Upper lobe of left lung (tissue), 4 donors: Measurements from ENCODE around the gene CEP295NL.

Source experiments
- CTCF ChIP-seq, 6 experiments: fragments of 450-650 bp in 4 of 6; fragments of 200-600 bp in 2 of 6; sonication (generic) in 2 of 6; IDR thresholded peaks; one replicate each; pipeline ENCODE4 v1.5.1; 2016 to 2019; ENCODE audit warnings: antibody characterized with exemption in 6 of 6
- EP300 ChIP-seq, 4 donors: sonication (generic); formaldehyde crosslinking; IDR thresholded peaks; one replicate each; pipeline ENCODE4 v1.5.1; 2017; ENCODE audit warnings: antibody characterized with exemption in 4 of 4, control low read depth in 2 of 4
- POLR2A ChIP-seq, 4 donors: fragments of 450-650 bp; IDR thresholded peaks; one replicate each; pipeline ENCODE4 v1.5.1; 2016 to 2017; ENCODE audit warnings: antibody characterized with exemption in 4 of 4, mild to moderate bottlenecking in 2 of 4
- POLR2AphosphoS5 ChIP-seq, 2 donors: sonication (generic); formaldehyde crosslinking; IDR thresholded peaks; one replicate each; pipeline ENCODE4 v1.5.1; 2017; ENCODE audit warnings: antibody characterized with exemption in 2 of 2

GRCh38 chr17:78882540-78883088, 20.4 kb downstream of the CEP295NL start:
- TF ChIP-seq CTCF (IDR thresholded peaks at IDR 0.05) (no peak), POLR2A (IDR thresholded peaks at IDR 0.05) (no peak), EP300 (IDR thresholded peaks at IDR 0.05) (no peak), POLR2AphosphoS5 (IDR thresholded peaks at IDR 0.05) (no peak)
